ENCODE measurements around the gene LRRC4C.

DNA sequence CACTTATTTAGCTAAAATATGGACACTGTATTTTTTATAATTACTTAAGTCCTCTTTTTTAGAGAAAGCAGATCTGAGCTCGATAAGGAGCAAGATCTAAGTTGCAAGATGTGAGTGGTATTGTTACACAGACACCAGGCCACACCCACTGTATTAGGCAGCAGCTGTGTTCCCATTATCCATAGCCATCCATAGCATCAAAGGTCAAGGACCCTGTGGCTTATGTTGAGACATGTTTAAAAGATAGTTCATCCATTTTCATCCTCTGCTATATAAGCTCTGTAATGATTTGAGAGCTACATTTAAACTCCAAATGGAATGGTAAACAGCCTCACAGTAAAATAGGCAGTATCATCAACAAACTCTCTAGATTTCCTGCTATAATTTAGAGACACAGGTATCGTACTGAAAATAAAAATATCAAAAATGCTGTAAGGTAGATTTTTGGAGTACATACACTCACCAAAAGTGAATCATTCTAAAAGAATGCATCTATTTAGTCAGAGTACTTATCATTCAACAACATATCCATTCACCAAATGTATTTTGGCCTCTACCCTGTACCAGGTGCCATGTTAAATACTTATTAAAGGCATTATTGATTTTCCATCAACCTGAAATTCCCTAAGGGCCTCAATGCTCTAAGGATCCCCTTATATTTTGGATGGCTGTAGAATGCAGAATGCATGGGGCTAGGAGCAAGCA lies 574.0 kb downstream of the LRRC4C start:
- TF ChIP-seq POU2F2 (IDR thresholded peaks at IDR 0.05; ENCODE audit: low read depth, low read length) (no peak), POLR2AphosphoS5 (IDR thresholded peaks at IDR 0.05; ENCODE audit: low read depth, low read length) (no peak), POLR2A (IDR thresholded peaks at IDR 0.05; ENCODE audit: low read depth, low read length) (no peak), SPI1 (IDR thresholded peaks at IDR 0.05; ENCODE audit: low read depth, low read length) (no peak), TAF1 (IDR thresholded peaks at IDR 0.05; ENCODE audit: low read depth, low read length) (no peak), PAX5 (IDR thresholded peaks at IDR 0.05; ENCODE audit: insufficient read depth, low read length, severe bottlenecking) (no peak)

Data from GM12891 (cell line).